Loucy (cell line): ENCODE data around the gene APOM.

Experiments
- CTCF ChIP-seq: fragments of 200-600 bp; sonication (generic); conservative IDR thresholded peaks from 2 replicates; pipeline ENCODE4 v1.5.1; 2014; ENCODE audit warnings: mild to moderate bottlenecking, antibody characterized with exemption, low read length
- EZH2phosphoT487 ChIP-seq: fragments of 200-600 bp; IDR thresholded peaks from 2 replicates; pipeline ENCODE4 v1.6.1; 2018; ENCODE audit warnings: antibody characterized with exemption, mild to moderate bottlenecking, moderate library complexity, borderline replicate concordance

- TF ChIP-seq CTCF = no peak
- TF ChIP-seq EZH2phosphoT487 = no peak
Measured at GRCh38 chr6:31639043-31639442, 16.7 kb upstream of the APOM start.
